GM19452 (cell line): ENCODE measurements around the gene AAMDC.
"Not testable (repeated sequence)": the region's sequence is repeated elsewhere in the genome, so short reads cannot be mapped to it uniquely, and the experiment has no call there.

Experiments
- ATAC-seq: cut with Tn5 transposase; IDR thresholded peaks from one replicate; pipeline ENCODE4 v1.9.1; 2021; ENCODE audit not compliant: unreplicated experiment

AAMDC gene

GRCh38 chr11:77884186-77884828 is 63.4 kb downstream of the AAMDC start:
- ATAC-seq = no peak

- ATAC-seq = no peak
Observed at GRCh38 chr11:77884829-77885190, 63.9 kb downstream of the AAMDC start.

GRCh38 chr11:77886401-77886800 is 65.5 kb downstream of the AAMDC start:
- ATAC-seq = no peak

GRCh38 chr11:77889045-77889444 is 68.1 kb downstream of the AAMDC start:
- ATAC-seq = not testable (repeated sequence)

GRCh38 chr11:77890100-77890614 is 69.2 kb downstream of the AAMDC start:
- not testable (repeated sequence) for ATAC-seq

GRCh38 chr11:77890619-77891056 is 69.7 kb downstream of the AAMDC start:
- not testable (repeated sequence) for ATAC-seq

GRCh38 chr11:77891256-77891655 is 70.3 kb downstream of the AAMDC start:
- not testable (repeated sequence) for ATAC-seq

GRCh38 chr11:77891703-77892102 is 70.8 kb downstream of the AAMDC start:
- ATAC-seq = not testable (repeated sequence)

GRCh38 chr11:77894949-77895348 is 74.0 kb downstream of the AAMDC start:
- ATAC-seq = not testable (repeated sequence)

GRCh38 chr11:77908835-77909234 is 87.9 kb downstream of the AAMDC start:
- no peak for ATAC-seq

GRCh38 chr11:77909277-77909676 is 88.3 kb downstream of the AAMDC start:
- ATAC-seq = no peak

- not testable (repeated sequence) for ATAC-seq
Observed at GRCh38 chr11:77910828-77911227, 89.9 kb downstream of the AAMDC start.

GRCh38 chr11:77913608-77914306 is 92.8 kb downstream of the AAMDC start:
- not testable (repeated sequence) for ATAC-seq

- not testable (repeated sequence) for ATAC-seq
Observed at GRCh38 chr11:77914307-77914791, 93.4 kb downstream of the AAMDC start.

- ATAC-seq = not testable (repeated sequence)
Observed at GRCh38 chr11:77917713-77918112, 96.8 kb downstream of the AAMDC start.
